Hematopoietic multipotent progenitor cell treated with erythropoietin and hydrocortisone succinate and interleukin-3 and kit ligand, for 4 days (in vitro differentiated cells): Measurements from ENCODE around the gene BTN2A1.
"Not testable (repeated sequence)": the region's sequence is repeated elsewhere in the genome, so short reads cannot be mapped to it uniquely, and the experiment has no call there.

Experiments
- DNase-seq: peaks from one replicate; pipeline ENCODE4 v3.0.0-alpha.2; 2015

Gene BTN2A1

DNA sequence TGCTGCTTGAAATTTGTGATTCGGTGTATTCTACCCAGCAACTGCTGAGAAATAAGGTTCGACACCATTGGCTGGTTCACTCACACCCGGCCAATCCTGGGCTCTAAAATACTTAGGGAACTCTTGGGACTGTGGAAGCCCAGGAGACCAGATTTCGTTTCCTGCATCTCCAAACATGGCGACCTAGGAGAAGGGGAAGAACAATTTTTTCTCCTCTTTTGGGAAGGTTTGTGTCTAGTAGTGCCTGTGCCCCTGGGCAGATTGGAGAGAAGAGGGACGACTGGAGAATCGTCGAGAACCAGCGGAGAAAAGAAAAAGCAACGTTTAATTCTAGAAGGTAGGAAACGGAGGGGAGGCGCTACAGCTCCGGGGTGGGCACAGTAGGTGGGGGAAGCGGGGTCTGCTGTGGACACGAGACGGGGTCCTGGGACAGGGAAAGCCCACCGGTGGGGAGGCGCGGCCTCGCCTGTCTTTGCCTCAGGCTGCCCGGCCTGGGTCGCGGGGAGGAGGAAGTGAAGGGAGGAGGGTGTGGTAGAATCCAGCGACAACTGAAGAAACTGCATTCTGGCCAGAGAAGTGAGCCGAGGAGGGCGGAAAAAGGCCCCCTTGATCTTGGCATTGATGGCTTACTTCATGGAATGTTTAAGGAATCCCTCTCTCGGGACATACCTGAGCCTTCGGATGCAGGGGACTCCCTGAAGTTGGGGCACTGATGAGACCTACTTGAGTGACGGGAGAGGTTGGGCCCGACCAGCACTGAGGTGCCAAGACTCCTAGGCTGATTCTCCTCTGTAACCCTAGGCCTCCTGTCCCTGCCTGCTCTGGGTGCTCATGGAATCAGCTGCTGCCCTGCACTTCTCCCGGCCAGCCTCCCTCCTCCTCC lies at the start of gene BTN2A1:
Gene BTN2A1 (plus strand): TSS at position 150 of the 883 bp plus-strand sequence. CDS start 682 bp downstream, at position 832.
- peak; percentile 96 for DNase-seq

GRCh38 chr6:26408828-26409730 lies 48.7 kb upstream of the BTN2A1 start:
- no peak for DNase-seq

DNA sequence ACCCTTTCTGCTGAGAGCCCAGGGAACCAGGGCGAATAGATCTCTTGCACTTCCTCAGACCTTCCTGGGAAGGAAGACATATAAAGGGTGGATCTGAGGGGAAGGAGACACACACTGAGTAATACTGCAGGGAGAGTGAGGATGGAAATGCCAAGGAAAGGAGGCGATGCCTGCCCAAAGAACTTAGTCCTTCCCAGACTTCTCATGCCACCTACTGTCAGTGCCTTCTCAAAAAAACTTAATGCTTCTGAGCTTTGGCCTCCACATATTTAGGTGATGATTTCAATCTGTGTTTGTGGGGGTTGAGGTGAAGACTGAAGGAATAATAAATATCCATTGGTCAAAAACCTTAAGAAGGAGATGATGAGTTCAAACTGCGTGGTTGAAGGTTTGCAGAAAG lies 46.0 kb upstream of the BTN2A1 start:
- DNase-seq, result no peak

GRCh38 chr6:26412228-26412627 lies 45.5 kb upstream of the BTN2A1 start:
- DNase-seq, result no peak

- no peak for DNase-seq
These were observed 44.8 kb upstream of the BTN2A1 start for GRCh38 chr6:26412954-26413353.

GRCh38 chr6:26414281-26414680 lies 43.5 kb upstream of the BTN2A1 start:
- peak; percentile 59 for DNase-seq

DNA sequence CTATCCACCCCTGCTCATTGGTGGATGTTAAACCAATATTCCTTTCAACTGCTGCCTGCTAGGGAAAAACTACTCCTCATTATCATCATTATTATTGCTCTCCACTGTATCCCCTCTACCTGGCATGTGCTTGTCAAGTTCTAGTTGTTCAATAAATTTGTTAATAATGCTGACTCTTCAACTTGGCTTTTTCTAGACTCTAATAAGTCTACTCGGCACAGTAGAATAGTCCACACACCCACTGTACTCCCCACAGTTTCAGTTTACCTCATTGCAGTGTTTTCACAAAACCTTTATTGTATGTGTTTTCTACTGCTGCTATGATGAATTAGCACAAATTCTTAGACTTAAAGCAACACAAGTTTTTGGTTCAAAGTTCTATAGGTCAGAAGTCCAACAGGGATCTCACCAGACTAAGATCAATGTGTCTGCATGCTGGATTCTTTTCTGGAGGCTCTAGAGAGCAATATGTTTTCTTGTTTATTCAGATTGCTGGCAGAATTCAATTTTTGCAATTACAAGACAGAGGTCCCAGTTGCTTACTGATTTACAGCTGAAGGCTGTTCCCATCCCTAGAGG lies 42.6 kb upstream of the BTN2A1 start:
- DNase-seq, result no peak

- no peak for DNase-seq
These were observed 42.0 kb upstream of the BTN2A1 start for GRCh38 chr6:26415791-26416190.

DNA sequence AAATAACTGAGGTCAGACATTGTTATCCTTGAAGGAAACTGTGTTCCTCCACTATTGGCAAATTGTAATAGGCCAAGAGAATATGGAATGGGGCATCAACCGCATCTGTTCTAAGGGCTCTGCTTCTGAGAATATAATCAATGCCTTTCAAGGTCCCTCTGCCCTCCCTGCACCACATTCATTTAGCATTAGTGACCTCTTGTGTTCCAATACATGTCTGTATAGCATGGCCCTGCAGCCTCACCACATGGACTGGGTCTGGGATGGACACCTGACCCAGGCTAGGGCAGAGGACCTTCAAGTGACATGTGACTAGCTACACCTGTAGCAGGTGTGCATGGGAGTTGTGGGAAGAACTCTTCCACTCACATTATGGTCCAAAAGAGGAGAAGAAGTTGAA lies 41.5 kb upstream of the BTN2A1 start:
- DNase-seq, result no peak

GRCh38 chr6:26418077-26418476 lies 39.7 kb upstream of the BTN2A1 start:
- not testable (repeated sequence) for DNase-seq

DNA sequence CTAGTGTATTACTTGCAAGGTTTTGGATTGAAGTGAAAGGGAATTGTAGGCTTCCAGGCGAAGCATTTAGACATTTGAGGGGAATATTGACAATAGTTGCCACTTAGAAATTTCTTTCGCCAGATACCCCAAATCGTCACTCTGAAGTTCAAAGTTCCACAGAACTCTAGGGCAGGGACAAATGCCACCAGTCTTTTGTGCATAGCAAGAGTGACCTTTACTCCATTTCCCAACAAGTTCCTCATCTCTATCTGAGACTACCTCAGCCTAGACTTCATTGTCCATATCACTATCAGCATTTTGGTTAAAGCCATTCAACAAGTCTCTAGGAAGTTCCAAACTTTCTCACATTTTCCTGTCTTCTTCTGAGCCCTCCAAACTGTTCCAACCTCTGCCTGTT lies 39.0 kb upstream of the BTN2A1 start:
- DNase-seq, result not testable (repeated sequence)

- peak; percentile 74 for DNase-seq
These were observed 37.0 kb upstream of the BTN2A1 start for GRCh38 chr6:26420688-26421171.

- DNase-seq, result peak; percentile 90
These were observed 36.3 kb upstream of the BTN2A1 start for GRCh38 chr6:26421259-26422144.

DNA sequence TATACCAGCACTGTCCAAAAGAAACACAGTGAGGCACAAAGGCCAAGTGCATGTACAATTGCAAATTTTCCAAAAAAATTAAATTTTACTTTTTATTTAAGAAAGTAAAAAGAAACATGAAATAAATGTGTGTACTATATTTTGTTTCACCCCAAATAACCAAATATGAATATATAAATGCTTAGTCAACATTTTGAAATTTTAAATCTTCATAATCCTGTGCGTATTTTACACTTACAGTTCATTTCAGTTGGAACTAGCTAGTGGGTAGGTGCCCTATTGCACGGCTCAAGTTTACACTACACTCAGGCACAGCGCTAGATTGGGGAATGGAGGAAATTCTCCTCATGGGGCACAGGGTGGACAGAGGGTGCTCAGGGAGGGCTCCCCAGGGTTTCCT lies 35.4 kb upstream of the BTN2A1 start:
- DNase-seq, result no peak

GRCh38 chr6:26426691-26427450 lies 30.9 kb upstream of the BTN2A1 start:
- no peak for DNase-seq

GRCh38 chr6:26427451-26427809 lies 30.3 kb upstream of the BTN2A1 start:
- no peak for DNase-seq

DNA sequence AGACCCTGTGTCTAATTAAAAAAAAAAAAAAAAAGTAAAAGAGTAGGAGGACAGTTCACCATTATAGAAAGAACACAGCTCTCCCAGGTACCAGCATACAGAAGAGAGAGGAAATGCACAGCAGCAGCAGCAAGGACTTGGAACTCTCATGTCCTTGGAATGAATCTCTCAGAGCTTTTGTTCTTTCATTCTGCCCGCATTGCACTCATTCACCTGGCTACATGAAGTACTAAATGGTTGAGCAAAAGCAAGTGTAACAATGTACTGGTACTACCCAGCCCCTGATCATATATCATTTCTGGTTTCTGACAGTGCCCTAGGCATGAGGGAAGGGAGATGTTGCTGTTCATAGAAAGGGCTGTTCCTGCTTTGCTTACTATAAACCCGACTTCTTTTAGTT lies 29.5 kb upstream of the BTN2A1 start:
- no peak for DNase-seq

GRCh38 chr6:26430787-26431186 lies 27.0 kb upstream of the BTN2A1 start:
- no peak for DNase-seq

DNA sequence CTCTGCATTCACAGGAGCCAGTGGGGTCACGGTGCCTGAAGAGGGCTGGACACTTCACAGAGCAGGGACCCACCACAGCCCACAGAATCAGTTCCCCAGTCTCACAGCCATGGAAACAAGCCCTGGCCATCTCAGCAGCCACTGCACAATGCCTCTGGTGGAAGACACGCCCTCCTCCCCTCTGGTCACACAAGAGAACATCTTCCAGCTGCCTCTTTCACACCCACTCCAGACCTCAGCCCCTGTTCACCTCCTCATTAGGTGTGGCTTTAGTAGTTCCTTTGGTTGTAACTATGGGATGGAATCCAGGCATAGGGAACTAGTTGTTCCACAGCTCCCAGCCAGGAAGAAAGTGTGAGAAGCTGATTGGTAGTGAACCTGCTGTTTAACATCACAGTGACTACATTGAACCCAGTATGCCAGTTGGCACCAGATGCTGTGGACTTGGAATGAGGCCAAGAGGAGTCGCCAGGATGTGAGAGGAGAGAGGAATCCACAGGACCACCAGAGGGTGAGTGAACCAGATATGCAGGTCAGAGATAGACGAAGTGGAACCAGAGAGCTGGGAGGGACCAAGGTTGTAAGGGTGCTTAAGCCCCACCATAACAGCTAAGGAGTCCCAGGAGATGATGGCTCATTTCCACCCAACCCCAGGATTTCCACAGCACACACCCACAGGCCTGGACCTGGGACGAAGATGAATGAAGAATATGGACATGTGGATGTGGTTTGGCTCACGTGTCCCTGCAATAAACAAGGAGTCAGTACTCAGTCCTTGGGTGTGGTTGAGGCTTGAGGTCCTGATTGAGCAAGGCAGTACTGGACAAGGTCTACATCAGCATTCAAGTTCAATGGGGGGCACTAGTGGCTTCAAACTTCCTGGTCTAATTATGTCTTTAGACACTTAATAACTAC lies 26.2 kb upstream of the BTN2A1 start:
- no peak for DNase-seq

DNA sequence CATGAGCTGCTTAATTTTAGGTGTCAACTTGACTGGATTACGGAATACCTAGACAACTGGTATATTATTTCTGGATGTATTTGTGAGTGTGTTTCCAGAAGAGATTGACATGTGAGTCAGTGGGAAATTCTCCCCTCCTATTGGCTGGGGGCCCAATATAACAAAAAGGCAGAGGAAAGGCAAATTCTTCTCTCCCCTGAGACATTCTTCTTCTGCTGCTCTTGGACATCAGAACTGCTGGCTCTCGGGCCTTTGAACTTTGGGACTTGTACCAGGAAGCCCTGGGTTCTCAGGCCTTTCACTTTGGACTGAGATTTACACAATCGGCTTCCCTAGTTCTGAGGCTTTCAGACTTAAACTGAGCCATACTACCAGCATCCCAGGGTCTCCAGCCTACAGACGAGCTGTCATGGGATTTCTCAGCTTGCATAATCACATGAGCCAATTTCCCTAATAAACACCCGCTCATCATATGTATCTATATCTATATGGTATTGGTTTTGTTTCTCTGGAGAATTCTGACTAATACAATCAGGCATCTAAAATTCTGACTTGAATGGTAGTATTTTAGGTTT lies 25.0 kb upstream of the BTN2A1 start:
- no peak for DNase-seq
